A549 (cell line): ENCODE results near the gene TBC1D1.

Source experiments
- CTCF ChIP-seq: fragments of >200 bp; sonication (Bioruptor Twin); formaldehyde crosslinking; IDR thresholded peaks from 3 replicates; pipeline ENCODE4 v1.5.1; 2016
- MAZ ChIP-seq: fragments of 150-350 bp; IDR thresholded peaks from 2 replicates; pipeline ENCODE4 v1.6.1; 2014; ENCODE audit warnings: antibody characterized with exemption, low read depth, low read length, borderline replicate concordance

- TF ChIP-seq MAZ (no peak), CTCF (no peak)
Observed at GRCh38 chr4:37876156-37876555, 14.7 kb upstream of the TBC1D1 start.
